Activated T-cell treated with anti-CD3 and anti-CD28 coated beads, Interleukin-2, amount 50 U/mL, for 72 hours (primary cell): Measurements from ENCODE around the gene GPBP1L1. TPM values are rescaled to one million over a fixed set of nuclear protein-coding genes. Genes with fewer than 3 reads are reported as not detected.

Experiments used
- ATAC-seq, 2 donors: fragments of 150-1000 bp; cut with Tn5 transposase; replicated peaks in 1 of 2; 2 replicates each; pipeline ENCODE4 v1.10.0; 2021; ENCODE audit warnings: moderate library complexity in 2 of 2, mild to moderate bottlenecking in 1 of 2
- DNase-seq, 2 donors: peaks; one replicate each; pipeline ENCODE4 v3.0.0; 2021 to 2022; ENCODE audit warnings: mixed read lengths in 1 of 2
- H3K27ac Mint-ChIP-seq: one replicate; pipeline ENCODE4 v1.8.0; 2022; ENCODE audit warnings: mild to moderate bottlenecking, moderate library complexity, mixed read lengths
- H3K27me3 Mint-ChIP-seq: one replicate; pipeline ENCODE4 v1.8.0; 2022; ENCODE audit warnings: low read depth, mixed read lengths
- H3K36me3 Mint-ChIP-seq, 2 donors: one replicate each; pipeline ENCODE4 v1.8.0; 2022; ENCODE audit warnings: mixed read lengths in 2 of 2, mild to moderate bottlenecking in 1 of 2; ENCODE audit not compliant: insufficient read depth in 2 of 2
- H3K4me1 Mint-ChIP-seq: one replicate; pipeline ENCODE4 v1.8.0; 2022; ENCODE audit warnings: low read depth, mixed read lengths
- H3K4me3 Mint-ChIP-seq, 2 donors: one replicate each; pipeline ENCODE4 v1.8.0; 2022; ENCODE audit warnings: mild to moderate bottlenecking in 2 of 2, mixed read lengths in 2 of 2, moderate library complexity in 2 of 2
- H3K9me3 Mint-ChIP-seq, 2 donors: one replicate each; pipeline ENCODE4 v1.8.0; 2022; ENCODE audit warnings: mixed read lengths in 2 of 2
- total RNA-seq, 2 donors: library from RNA; stranded (reverse); gene quantifications; one replicate each; pipeline ENCODE4 v1.2.3, GENCODE V29; 2022

GPBP1L1 gene
- total RNA-seq, 2 donors from 2014 or later: 140 to 146 TPM

GRCh38 chr1:45674478-45674877, 11.9 kb downstream of the GPBP1L1 start:
- ATAC-seq (no peak), DNase-seq (no peak)
- Mint-ChIP-seq H3K36me3 (peaks cover 0 to 4% of the 10 kb centered on the region in 2 donors), H3K4me3 (no peak overlapping the region), H3K9me3 (no peaks in the 10 kb centered on the region), H3K27me3 (no peaks in the 10 kb centered on the region), H3K27ac (no peak overlapping the region), H3K4me1 (peaks cover 76% of the 10 kb centered on the region)

- Mint-ChIP-seq H3K27me3 (no peaks in the 10 kb centered on the region), H3K36me3 (peaks cover 0 to 4% of the 10 kb centered on the region in 2 donors), H3K4me1 (peaks cover 74% of the 10 kb centered on the region), H3K27ac (no peak overlapping the region), H3K4me3 (no peak overlapping the region), H3K9me3 (no peaks in the 10 kb centered on the region)
- no peak for ATAC-seq
- DNase-seq: no peak
Measured at GRCh38 chr1:45673956-45674355, 12.4 kb downstream of the GPBP1L1 start.

DNA sequence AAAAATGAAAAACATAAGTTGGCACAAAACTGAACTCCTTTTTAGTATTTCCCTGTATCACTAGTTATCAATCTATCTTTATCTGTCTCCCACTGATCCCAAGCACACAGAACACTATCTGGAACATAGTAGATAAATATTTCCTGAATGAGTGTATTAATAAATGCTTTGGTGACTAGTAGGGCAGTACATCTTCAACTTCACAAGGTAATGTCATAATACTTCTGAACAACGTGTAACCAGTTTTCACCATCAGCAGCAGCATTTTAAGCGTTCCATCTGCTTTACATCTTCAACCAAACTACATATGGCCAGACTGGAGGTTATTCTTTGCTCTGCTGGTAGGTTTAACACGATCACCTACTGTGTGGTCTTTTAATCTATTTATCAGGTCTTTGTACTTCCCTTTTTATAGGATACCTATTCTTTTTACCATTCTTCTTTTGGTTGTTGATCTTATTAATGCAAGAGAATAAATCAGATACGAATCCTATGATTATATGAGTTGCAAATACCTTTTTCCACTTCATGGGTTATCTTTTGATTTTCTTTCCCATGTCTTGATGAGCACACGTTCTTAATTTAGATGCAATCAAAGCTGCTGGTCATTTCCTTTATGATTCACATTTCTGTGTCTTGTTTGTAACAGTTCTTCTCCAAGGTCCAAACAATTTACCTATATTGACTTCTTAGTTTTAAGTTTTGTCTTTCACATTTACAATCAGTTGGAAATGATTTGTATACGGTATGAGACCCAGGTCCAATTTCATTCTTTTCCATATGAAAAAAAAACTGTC, 16.3 kb downstream of the GPBP1L1 start:
- no peak for DNase-seq
- Mint-ChIP-seq H3K27me3 (no peaks in the 10 kb centered on the region), H3K4me1 (peaks cover 62% of the 10 kb centered on the region), H3K36me3 (peaks cover 0 to 4% of the 10 kb centered on the region in 2 donors), H3K27ac (peak overlapping the region; percentile 47), H3K4me3 (no peak overlapping the region), H3K9me3 (no peaks in the 10 kb centered on the region)
- no peak for ATAC-seq

GRCh38 chr1:45669379-45669778, 17.0 kb downstream of the GPBP1L1 start:
- no peaks in the 10 kb centered on the region for H3K27me3 Mint-ChIP-seq
- H3K36me3 Mint-ChIP-seq: peaks cover 0 to 4% of the 10 kb centered on the region in 2 donors
- no peak for DNase-seq
- ATAC-seq: peak in 1 of 2 donors; percentile 15
- H3K4me3 Mint-ChIP-seq: no peak overlapping the region
- no peak overlapping the region for H3K27ac Mint-ChIP-seq
- peaks cover 55% of the 10 kb centered on the region for H3K4me1 Mint-ChIP-seq
- no peaks in the 10 kb centered on the region for H3K9me3 Mint-ChIP-seq

GRCh38 chr1:45668526-45668925, 17.8 kb downstream of the GPBP1L1 start:
- H3K27ac Mint-ChIP-seq: peak overlapping the region; percentile 27
- H3K9me3 Mint-ChIP-seq: no peaks in the 10 kb centered on the region
- H3K4me3 Mint-ChIP-seq: no peak overlapping the region
- H3K36me3 Mint-ChIP-seq: peaks cover 0 to 4% of the 10 kb centered on the region in 2 donors
- H3K27me3 Mint-ChIP-seq: no peaks in the 10 kb centered on the region
- DNase-seq: no peak
- no peak for ATAC-seq
- H3K4me1 Mint-ChIP-seq: peaks cover 53% of the 10 kb centered on the region

GRCh38 chr1:45667321-45668111, 18.8 kb downstream of the GPBP1L1 start:
- Mint-ChIP-seq H3K4me1 (peaks cover 50% of the 10 kb centered on the region), H3K36me3 (peaks cover 0 to 7% of the 10 kb centered on the region in 2 donors), H3K4me3 (no peak overlapping the region), H3K27ac (no peak overlapping the region), H3K27me3 (no peaks in the 10 kb centered on the region), H3K9me3 (no peaks in the 10 kb centered on the region)
- no peak for ATAC-seq
- no peak for DNase-seq

DNA sequence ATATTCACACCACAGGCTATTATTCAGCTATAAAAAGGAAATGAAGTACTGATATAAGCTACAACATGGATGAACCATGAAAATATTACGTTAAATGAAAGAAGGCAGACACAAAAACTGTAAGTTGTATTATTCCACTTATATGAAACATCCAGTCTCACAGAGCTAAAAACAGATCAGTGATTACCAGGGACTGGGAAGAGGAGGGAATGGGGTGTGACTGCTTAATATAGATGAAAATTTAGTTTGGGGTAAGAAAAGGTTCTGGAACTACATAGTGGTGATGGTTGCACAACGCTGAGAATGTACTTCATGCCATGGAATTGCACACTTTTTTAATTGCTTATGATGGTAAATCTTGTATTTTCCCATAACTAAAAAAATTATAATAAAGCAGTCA, 19.5 kb downstream of the GPBP1L1 start:
- no peaks in the 10 kb centered on the region for H3K9me3 Mint-ChIP-seq
- H3K4me3 Mint-ChIP-seq: no peak overlapping the region
- no peaks in the 10 kb centered on the region for H3K27me3 Mint-ChIP-seq
- ATAC-seq: no peak
- no peak overlapping the region for H3K27ac Mint-ChIP-seq
- no peak for DNase-seq
- peaks cover 0 to 7% of the 10 kb centered on the region in 2 donors for H3K36me3 Mint-ChIP-seq
- H3K4me1 Mint-ChIP-seq: peaks cover 52% of the 10 kb centered on the region

DNA sequence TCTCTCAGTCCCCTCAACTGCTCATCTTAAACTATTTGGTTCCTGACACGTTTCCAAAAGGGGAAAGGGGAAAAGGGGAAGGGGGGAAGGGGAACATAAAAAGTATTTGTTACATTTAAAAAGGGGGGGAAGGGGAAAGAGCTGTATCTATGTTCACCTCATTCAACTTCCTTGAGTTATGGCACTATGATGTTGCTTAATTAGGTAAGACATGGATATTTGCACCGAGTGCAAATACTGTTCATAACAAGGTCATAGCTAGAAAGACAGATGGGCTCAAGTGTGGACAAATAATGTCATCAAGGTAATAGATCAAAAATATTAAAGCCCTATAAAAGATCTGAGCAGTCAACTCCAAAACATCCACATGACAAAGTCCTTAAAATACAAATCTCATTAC, 26.0 kb downstream of the GPBP1L1 start:
- ATAC-seq: no peak
- no peaks in the 10 kb centered on the region for H3K27me3 Mint-ChIP-seq
- no peak overlapping the region for H3K27ac Mint-ChIP-seq
- peaks cover 32% of the 10 kb centered on the region for H3K4me1 Mint-ChIP-seq
- H3K4me3 Mint-ChIP-seq: no peak overlapping the region
- H3K9me3 Mint-ChIP-seq: no peaks in the 10 kb centered on the region
- H3K36me3 Mint-ChIP-seq: peaks cover 3 to 25% of the 10 kb centered on the region in 2 donors
- DNase-seq: no peak

DNA sequence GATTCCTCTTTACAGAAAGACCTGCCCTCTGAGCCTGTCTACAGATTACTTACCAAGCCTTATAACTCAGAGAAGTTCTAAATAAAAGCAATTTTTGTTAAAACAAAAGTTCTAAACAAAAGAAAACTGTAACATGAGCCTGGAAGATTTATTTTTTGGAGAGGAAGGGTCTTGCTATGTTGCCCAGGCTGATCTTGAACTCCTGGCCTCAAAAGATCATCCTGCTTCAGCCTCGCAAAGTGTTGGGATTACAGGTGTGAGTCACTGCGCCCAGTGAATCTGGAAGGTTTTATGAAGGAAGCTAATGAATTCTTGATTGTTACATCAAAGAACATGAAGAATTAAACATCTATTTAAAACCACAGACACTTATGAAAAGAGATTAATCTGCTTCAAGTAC, 27.1 kb downstream of the GPBP1L1 start:
- no peaks in the 10 kb centered on the region for H3K9me3 Mint-ChIP-seq
- DNase-seq (no peak), ATAC-seq (no peak)
- peaks cover 43% of the 10 kb centered on the region for H3K4me1 Mint-ChIP-seq
- no peak overlapping the region for H3K4me3 Mint-ChIP-seq
- peaks cover 9 to 35% of the 10 kb centered on the region in 2 donors for H3K36me3 Mint-ChIP-seq
- H3K27me3 Mint-ChIP-seq: no peaks in the 10 kb centered on the region
- H3K27ac Mint-ChIP-seq: no peak overlapping the region

GRCh38 chr1:45658171-45658570, 28.2 kb downstream of the GPBP1L1 start:
- Mint-ChIP-seq H3K27me3 (no peaks in the 10 kb centered on the region), H3K4me3 (no peak overlapping the region), H3K36me3 (peaks cover 9 to 32% of the 10 kb centered on the region in 2 donors), H3K27ac (peak overlapping the region; percentile 24), H3K4me1 (peaks cover 35% of the 10 kb centered on the region), H3K9me3 (no peaks in the 10 kb centered on the region)
- ATAC-seq (no peak), DNase-seq (no peak)

DNA sequence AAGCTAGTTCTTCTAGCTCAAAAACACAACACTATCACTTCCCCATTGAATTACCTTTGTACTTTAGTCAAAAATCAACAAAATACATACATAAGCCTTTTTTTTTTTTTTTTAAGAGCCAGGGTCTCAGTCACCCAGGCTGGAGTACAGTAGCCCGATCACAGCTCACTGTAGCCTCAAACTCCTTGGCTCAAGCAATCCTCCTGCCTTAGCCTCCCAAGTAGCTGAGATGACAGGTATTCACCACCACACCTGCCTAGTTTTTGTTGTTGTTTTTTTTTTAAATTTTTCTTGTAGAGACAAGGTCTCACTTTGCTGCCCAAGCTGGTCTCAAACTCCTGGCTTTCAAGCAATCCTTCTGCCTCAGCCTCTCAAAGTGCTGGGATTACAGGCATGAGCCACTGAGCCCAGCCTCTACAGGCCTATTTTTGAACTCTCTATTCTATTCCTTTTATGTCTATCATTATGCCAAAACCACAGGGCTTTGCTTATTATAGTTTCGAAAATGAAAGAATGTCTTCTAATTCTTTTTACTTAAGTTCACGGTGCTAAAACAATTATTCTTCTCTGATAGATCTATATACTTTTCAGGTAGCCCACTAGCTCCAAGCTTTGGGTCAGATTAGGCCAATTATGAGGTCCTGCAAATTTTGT, 29.6 kb downstream of the GPBP1L1 start:
- Mint-ChIP-seq H3K36me3 (peaks cover 9 to 37% of the 10 kb centered on the region in 2 donors), H3K27me3 (no peaks in the 10 kb centered on the region), H3K9me3 (no peaks in the 10 kb centered on the region), H3K27ac (peak overlapping the region; percentile 24), H3K4me3 (no peak overlapping the region), H3K4me1 (peaks cover 27% of the 10 kb centered on the region)
- ATAC-seq (no peak), DNase-seq (no peak)

GRCh38 chr1:45654540-45655280, 31.6 kb downstream of the GPBP1L1 start:
- ATAC-seq: peak; percentile 100
- Mint-ChIP-seq H3K27ac (peak overlapping the region; percentile 80), H3K27me3 (no peaks in the 10 kb centered on the region), H3K4me3 (peak overlapping the region; percentile 27 to 76), H3K36me3 (peaks cover 9 to 51% of the 10 kb centered on the region in 2 donors), H3K4me1 (peaks cover 27% of the 10 kb centered on the region), H3K9me3 (no peaks in the 10 kb centered on the region)
- DNase-seq: peak; percentile 23 to 35
